Prostate gland (tissue), 2 donors: ENCODE results near the gene ASB17.

Experiments
- CTCF ChIP-seq, 4 experiments: fragments of 200-600 bp in 2 of 4; fragments of 450-650 bp in 2 of 4; sonication (generic) in 2 of 4; IDR thresholded peaks; 1 replicate in 3 of 4; 2 replicates in 1 of 4; pipeline ENCODE4 v1.5.1; 2016 to 2019; ENCODE audit warnings: antibody characterized with exemption in 4 of 4, mild to moderate bottlenecking in 2 of 4, moderate library complexity in 2 of 4
- POLR2A ChIP-seq: fragments of 450-650 bp; IDR thresholded peaks from one replicate; pipeline ENCODE4 v1.6.1; 2016; ENCODE audit warnings: antibody characterized with exemption, mild to moderate bottlenecking
- POLR2AphosphoS5 ChIP-seq: sonication (generic); formaldehyde crosslinking; IDR thresholded peaks from one replicate; pipeline ENCODE4 v1.6.1; 2017; ENCODE audit warnings: antibody characterized with exemption

- no peak for TF ChIP-seq POLR2A
- no peak for TF ChIP-seq CTCF (IDR thresholded peaks at IDR 0.05)
- TF ChIP-seq POLR2AphosphoS5, result no peak
Observed at GRCh38 chr1:75879985-75880384, 52.2 kb downstream of the ASB17 start.
